ENCODE data around the gene ACTR3. TPM values are rescaled to one million over a fixed set of nuclear protein-coding genes. Genes with fewer than 3 reads are reported as not detected.

The ACTR3 gene
- total and polyA plus RNA-seq, 2 of the 4 experiments (the other 2 are of a cell fraction) = 246 to 307 TPM

GRCh38 chr2:113877711-113878598 is 11.9 kb upstream of the ACTR3 start:
- H3K9me3 ChIP-seq (ENCODE audit: control insufficient read depth, insufficient read depth, low read length) = no peaks in the 10 kb centered on the region
- peak overlapping the region; percentile 48 for H3K14ac ChIP-seq (replicated peaks; ENCODE audit: low read depth, low read length)
- H4K20me1 ChIP-seq (ENCODE audit: insufficient read depth, low read length) = no peaks in the 10 kb centered on the region
- H2BK15ac ChIP-seq (ENCODE audit: low read depth, low read length) = peak overlapping the region; percentile 57; the same call in 1 of the 3 replicates
- no peak overlapping the region for H2AK9ac ChIP-seq (replicated peaks; ENCODE audit: low read depth, low read length, poor library complexity)
- peak overlapping the region; percentile 17; the same call in 1 of the 2 replicates for H3K4me2 ChIP-seq (ENCODE audit: low read depth, low read length)
- H4K5ac ChIP-seq (ENCODE audit: low read depth, low read length) = peak overlapping the region; percentile 82; the same call in 1 of the 2 replicates
- peak overlapping the region in 1 of 2 experiments; percentile 26; a peak in 1 of 4 replicates for H4K8ac ChIP-seq (ENCODE audit: low read depth in 2 of 2, low read length in 2 of 2)
- no peak overlapping the region for H3K9ac ChIP-seq (ENCODE audit: low read depth, low read length)
- WGBS, 2 experiments (ENCODE audit: extremely low coverage in 2 of 2, insufficient read length in 1 of 2) = no CpG with 5 or more reads among the region's 4 CpGs
- dilution Hi-C loops (cut with HindIII; ENCODE audit: low sequenced_read_pairs, unreplicated experiment) (no loop called here), intact Hi-C loops (cut with micrococcal nuclease) (no loop called here), in situ Hi-C loops (cut with MboI; ENCODE audit: low sequenced_read_pairs) (no loop called here)
- DNase-seq = peak; percentile 61
- H3K27me3 ChIP-seq (ENCODE audit: control insufficient read depth, insufficient read depth, low read length) = no peaks in the 10 kb centered on the region
- peak overlapping the region; percentile 85; the same call in 1 of the 2 replicates for H3K18ac ChIP-seq (ENCODE audit: low read depth, low read length)
- peaks cover 0 to 7% of the 10 kb centered on the region in 2 experiments; a peak in 1 of 4 replicates for H3K79me1 ChIP-seq (ENCODE audit: low read depth in 1 of 2, low read length in 2 of 2)
- H3K23ac ChIP-seq (ENCODE audit: low read depth, low read length) = peak overlapping the region; percentile 40; the same call in 1 of the 2 replicates
- no peak overlapping the region; the same call in 1 of the 2 replicates for H4K91ac ChIP-seq (ENCODE audit: insufficient read depth, low read depth, low read length)
- no peak overlapping the region for H2AK5ac ChIP-seq (ENCODE audit: low read depth, low read length)
- peaks cover under 1% of the 10 kb centered on the region for H3K9me1 ChIP-seq (ENCODE audit: insufficient read depth, low read length)
- no peak overlapping the region for H3K27ac ChIP-seq (ENCODE audit: insufficient read depth, low read length)
- H3K4ac ChIP-seq (ENCODE audit: low read depth, low read length) = peak overlapping the region; percentile 41; the same call in 1 of the 2 replicates
- ChIA-PET CTCF (interaction anchor here (0.9 kb wide), 1 partner anchor 12 kb away, joined by 4 read pairs; no protein-coding TSS in a partner anchor), POLR2A (ENCODE audit: unreplicated experiment) (no interaction called here)
- no peak overlapping the region; the same call in 1 of the 2 replicates for H3K4me3 ChIP-seq (ENCODE audit: insufficient read depth, low read depth, low read length)
- H2BK5ac ChIP-seq (ENCODE audit: low read depth, low read length, poor library complexity, severe bottlenecking) = peak overlapping the region; percentile 60
- peaks cover under 1% of the 10 kb centered on the region for H3K36me3 ChIP-seq (ENCODE audit: control insufficient read depth, insufficient read depth, low read length)
- no TSS peak for BruUV-seq (replicated peaks)
- H2BK120ac ChIP-seq (ENCODE audit: low read depth, low read length) = peak overlapping the region; percentile 74
- no peak overlapping the region for H2AFZ ChIP-seq (replicated peaks; ENCODE audit: low read length, poor library complexity)
- H3K4me1 ChIP-seq (ENCODE audit: control insufficient read depth, insufficient read depth, low read length) = peaks cover 10% of the 10 kb centered on the region
- peak; percentile 78 for ATAC-seq (ENCODE audit: low read depth)
- peak overlapping the region; percentile 78 for H2BK20ac ChIP-seq (ENCODE audit: low read depth, low read length)
- H3K56ac ChIP-seq (ENCODE audit: extremely low read depth, insufficient read depth, low read length) = no peak overlapping the region
- no peak for TF ChIP-seq RAD21 (IDR thresholded peaks at IDR 0.05; ENCODE audit: low read length)
- no peak for TF ChIP-seq CTCF (conservative IDR thresholded peaks at IDR 0.05; ENCODE audit: low read depth, low read length)
- no peak for TF ChIP-seq CEBPB (IDR thresholded peaks at IDR 0.05; ENCODE audit: low read depth, low read length)
- no peak for TF ChIP-seq MXI1 (IDR thresholded peaks at IDR 0.05; ENCODE audit: borderline replicate concordance, low read depth, low read length)
- no peak for TF ChIP-seq CHD1 (IDR thresholded peaks at IDR 0.05; ENCODE audit: low read depth, low read length)
- no peak for TF ChIP-seq USF2 (IDR thresholded peaks at IDR 0.05; ENCODE audit: low read depth, low read length)
- TF ChIP-seq MAZ (IDR thresholded peaks at IDR 0.05; ENCODE audit: borderline replicate concordance, low read depth, low read length) = no peak
- TF ChIP-seq BHLHE40 (IDR thresholded peaks at IDR 0.05; ENCODE audit: low read depth, low read length) = no peak
- no peak for TF ChIP-seq SMC3 (IDR thresholded peaks at IDR 0.05; ENCODE audit: low read depth, low read length)
- no peak for TF ChIP-seq POLR2A (IDR thresholded peaks at IDR 0.05; ENCODE audit: low read depth, low read length)
- no peak for TF ChIP-seq FOS (IDR thresholded peaks at IDR 0.05; ENCODE audit: low read depth, low read length)
- no peak for TF ChIP-seq MAFK (IDR thresholded peaks at IDR 0.05; ENCODE audit: low read depth, low read length)
- no peak for TF ChIP-seq NFE2L2 (IDR thresholded peaks at IDR 0.05; ENCODE audit: low read depth, low read length)
- TF ChIP-seq ELK1 (IDR thresholded peaks at IDR 0.05; ENCODE audit: borderline replicate concordance, low read depth, low read length) = no peak
